Measurements from ENCODE around the gene GPR26. TPM values are rescaled to one million over a fixed set of nuclear protein-coding genes. Genes with fewer than 3 reads are reported as not detected.

Gene GPR26
- total and polyA plus RNA-seq, 8 donors, result not detected

GRCh38 chr10:123621492-123621891 lies 44.7 kb upstream of the GPR26 start:
- intact Hi-C loops (cut with DNase I), result no loop called here
- 40 to 51% methylated on average over 2 of the region's 2 CpGs for WGBS, 2 donors
- no peak for FAIRE-seq
- H3K27ac ChIP-seq, result no peak overlapping the region
- no peaks in the 10 kb centered on the region for H3K36me3 ChIP-seq
- TF ChIP-seq, protein P1, sequence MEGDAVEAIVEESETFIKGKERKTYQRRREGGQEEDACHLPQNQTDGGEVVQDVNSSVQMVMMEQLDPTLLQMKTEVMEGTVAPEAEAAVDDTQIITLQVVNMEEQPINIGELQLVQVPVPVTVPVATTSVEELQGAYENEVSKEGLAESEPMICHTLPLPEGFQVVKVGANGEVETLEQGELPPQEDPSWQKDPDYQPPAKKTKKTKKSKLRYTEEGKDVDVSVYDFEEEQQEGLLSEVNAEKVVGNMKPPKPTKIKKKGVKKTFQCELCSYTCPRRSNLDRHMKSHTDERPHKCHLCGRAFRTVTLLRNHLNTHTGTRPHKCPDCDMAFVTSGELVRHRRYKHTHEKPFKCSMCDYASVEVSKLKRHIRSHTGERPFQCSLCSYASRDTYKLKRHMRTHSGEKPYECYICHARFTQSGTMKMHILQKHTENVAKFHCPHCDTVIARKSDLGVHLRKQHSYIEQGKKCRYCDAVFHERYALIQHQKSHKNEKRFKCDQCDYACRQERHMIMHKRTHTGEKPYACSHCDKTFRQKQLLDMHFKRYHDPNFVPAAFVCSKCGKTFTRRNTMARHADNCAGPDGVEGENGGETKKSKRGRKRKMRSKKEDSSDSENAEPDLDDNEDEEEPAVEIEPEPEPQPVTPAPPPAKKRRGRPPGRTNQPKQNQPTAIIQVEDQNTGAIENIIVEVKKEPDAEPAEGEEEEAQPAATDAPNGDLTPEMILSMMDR (IDR thresholded peaks at IDR 0.05), result no peak
- ATAC-seq, result no peak
- no peak overlapping the region for H3K4me3 ChIP-seq
- H3K4me1 ChIP-seq, result no peaks in the 10 kb centered on the region
- H3K9me3 ChIP-seq, result no peaks in the 10 kb centered on the region
- H3K27me3 ChIP-seq, result peaks cover 0 to 5% (median 0%) of the 10 kb centered on the region in 4 donors
- DNase-seq, result no peak

GRCh38 chr10:123621916-123622315 lies 44.2 kb upstream of the GPR26 start:
- Histone ChIP-seq H3K27ac (no peak overlapping the region), H3K27me3 (peaks cover 0 to 1% (median 0%) of the 10 kb centered on the region in 4 donors), H3K4me3 (no peak overlapping the region), H3K36me3 (no peaks in the 10 kb centered on the region), H3K4me1 (no peaks in the 10 kb centered on the region), H3K9me3 (no peaks in the 10 kb centered on the region)
- intact Hi-C loops (cut with DNase I), result no loop called here
- WGBS, 2 donors, result 42 to 53% methylated on average over 2 of the region's 2 CpGs
- FAIRE-seq, result no peak
- DNase-seq, result no peak
- no peak for ATAC-seq
- TF ChIP-seq, protein P1 (IDR thresholded peaks at IDR 0.05), result no peak

GRCh38 chr10:123622381-123622780 lies 43.8 kb upstream of the GPR26 start:
- ATAC-seq (no peak), DNase-seq (no peak), FAIRE-seq (no peak)
- Histone ChIP-seq H3K4me1 (no peaks in the 10 kb centered on the region), H3K36me3 (no peaks in the 10 kb centered on the region), H3K27me3 (no peaks in the 10 kb centered on the region), H3K27ac (no peak overlapping the region), H3K4me3 (no peak overlapping the region), H3K9me3 (no peaks in the 10 kb centered on the region)
- 40 to 51% methylated on average over 3 of the region's 3 CpGs for WGBS, 2 donors
- TF ChIP-seq, protein P1 (IDR thresholded peaks at IDR 0.05), result no peak
- intact Hi-C loops (cut with DNase I), result no loop called here

- Histone ChIP-seq H3K4me1 (no peaks in the 10 kb centered on the region), H3K27me3 (no peaks in the 10 kb centered on the region), H3K27ac (no peak overlapping the region), H3K4me3 (no peak overlapping the region), H3K9me3 (no peaks in the 10 kb centered on the region), H3K36me3 (no peaks in the 10 kb centered on the region)
- DNase-seq, result no peak
- ATAC-seq, result no peak
- TF ChIP-seq, protein P1 (IDR thresholded peaks at IDR 0.05), result no peak
- 63 to 72% methylated on average over 2 of the region's 2 CpGs for WGBS, 2 donors
- no peak for FAIRE-seq
- intact Hi-C loops (cut with DNase I), result no loop called here
Observed at GRCh38 chr10:123624086-123624485, 42.1 kb upstream of the GPR26 start.

DNA sequence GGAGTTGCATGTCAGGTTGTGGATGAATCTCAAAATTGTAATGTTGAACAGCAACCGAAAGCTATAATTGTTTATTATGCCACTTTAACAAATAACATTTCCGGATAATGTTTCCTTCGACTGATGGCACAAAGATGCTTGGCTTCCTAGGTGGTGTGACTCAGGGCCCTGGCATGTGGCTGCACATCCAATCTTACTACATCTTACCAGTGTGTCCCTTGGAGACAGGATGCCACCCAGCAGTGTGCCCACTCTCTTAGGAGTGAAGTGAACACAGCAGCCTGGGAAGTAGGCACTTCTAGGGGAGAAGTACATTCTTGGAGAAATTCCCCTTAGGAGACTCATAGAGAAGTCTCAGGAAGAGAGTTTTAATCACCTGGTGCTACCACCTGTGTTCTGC lies 33.0 kb upstream of the GPR26 start:
- no peak for FAIRE-seq
- H3K27ac ChIP-seq, result no peak overlapping the region

More for the DNA sequence above, 33.0 kb upstream of the GPR26 start:
- DNase-seq (no peak), ATAC-seq (no peak)
- no peaks in the 10 kb centered on the region for H3K36me3 ChIP-seq
- TF ChIP-seq, protein P1 (IDR thresholded peaks at IDR 0.05), result no peak
- H3K27me3 ChIP-seq, result no peaks in the 10 kb centered on the region
- no peaks in the 10 kb centered on the region for H3K9me3 ChIP-seq
- H3K4me3 ChIP-seq, result no peak overlapping the region
- intact Hi-C loops (cut with DNase I), result no loop called here
- 75 to 81% methylated on average over 3 of the region's 3 CpGs for WGBS, 2 donors
- no peaks in the 10 kb centered on the region for H3K4me1 ChIP-seq

Measured in pancreas (tissue), 10 donors.